HG02763 (cell line): Measurements from ENCODE around the gene CYP26A1.
"Not testable (repeated sequence)": the region's sequence is repeated elsewhere in the genome, so short reads cannot be mapped to it uniquely, and the experiment has no call there.

ENCODE experiments used
- ATAC-seq: cut with Tn5 transposase; IDR thresholded peaks from one replicate; pipeline ENCODE4 v1.9.1; 2021; ENCODE audit warnings: mild to moderate bottlenecking, moderate library complexity; ENCODE audit not compliant: unreplicated experiment

CYP26A1 gene

DNA sequence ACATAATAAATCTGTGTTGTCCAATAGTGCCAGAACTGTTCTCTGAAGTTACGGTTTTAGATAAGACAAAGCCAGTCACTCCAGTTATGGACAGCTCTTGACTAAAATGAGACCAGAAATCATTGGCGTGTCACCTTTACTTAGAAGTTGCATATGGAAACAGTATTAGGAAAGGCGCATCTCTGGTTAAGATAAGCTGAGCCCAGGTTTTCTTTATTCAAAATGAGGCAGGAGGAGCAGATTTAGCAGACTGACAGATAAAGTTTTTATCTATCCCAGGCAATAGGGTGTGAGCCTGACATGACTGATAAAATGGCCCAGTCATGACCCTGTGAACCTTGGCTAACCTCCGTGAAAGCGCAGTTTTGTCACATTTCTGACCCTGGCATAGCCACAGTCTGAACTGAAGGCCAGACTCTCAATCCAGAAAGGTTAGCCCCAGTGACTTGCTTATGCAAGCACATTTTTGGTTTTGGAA lies 4.2 kb downstream of the CYP26A1 start:
- no peak for ATAC-seq

GRCh38 chr10:93079663-93080349 lies 6.1 kb downstream of the CYP26A1 start:
- ATAC-seq, result no peak

DNA sequence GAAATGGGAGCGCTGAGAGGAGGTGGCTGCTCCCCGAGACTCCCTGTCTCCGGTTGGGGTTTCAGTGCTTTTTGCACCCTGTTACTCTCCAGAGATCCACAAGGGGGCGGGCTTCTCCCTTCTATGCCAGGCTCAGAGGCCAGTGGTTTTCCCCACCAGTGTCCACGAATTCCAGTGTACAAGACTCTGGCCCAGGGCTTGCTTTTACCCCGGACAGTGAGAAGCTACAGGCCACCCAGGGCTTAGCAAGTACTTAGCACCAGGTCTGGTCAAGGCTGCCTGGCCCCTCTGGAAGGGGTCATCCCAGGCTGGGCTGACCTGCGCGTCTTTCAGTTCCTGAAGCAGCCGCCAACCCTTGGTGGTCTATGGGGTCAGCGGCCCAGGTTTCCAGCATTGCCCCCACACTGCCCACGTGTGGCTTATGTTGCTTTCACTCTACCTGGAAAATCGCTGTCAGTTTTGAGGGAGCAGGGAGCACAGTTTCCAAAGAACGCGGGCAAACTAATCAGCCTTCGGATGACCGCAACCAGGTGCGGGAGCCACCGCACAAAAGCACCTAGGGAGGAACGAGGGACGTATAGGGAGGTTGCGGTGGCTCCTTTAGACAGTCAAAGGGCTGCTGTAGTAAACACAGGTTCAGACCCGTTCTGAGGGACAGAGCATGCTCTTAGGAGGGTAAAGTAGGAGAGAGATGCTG lies 6.8 kb downstream of the CYP26A1 start:
- no peak for ATAC-seq

- ATAC-seq, result no peak
Observed at GRCh38 chr10:93081318-93081717, 7.6 kb downstream of the CYP26A1 start.

GRCh38 chr10:93081834-93082233 lies 8.1 kb downstream of the CYP26A1 start:
- no peak for ATAC-seq

DNA sequence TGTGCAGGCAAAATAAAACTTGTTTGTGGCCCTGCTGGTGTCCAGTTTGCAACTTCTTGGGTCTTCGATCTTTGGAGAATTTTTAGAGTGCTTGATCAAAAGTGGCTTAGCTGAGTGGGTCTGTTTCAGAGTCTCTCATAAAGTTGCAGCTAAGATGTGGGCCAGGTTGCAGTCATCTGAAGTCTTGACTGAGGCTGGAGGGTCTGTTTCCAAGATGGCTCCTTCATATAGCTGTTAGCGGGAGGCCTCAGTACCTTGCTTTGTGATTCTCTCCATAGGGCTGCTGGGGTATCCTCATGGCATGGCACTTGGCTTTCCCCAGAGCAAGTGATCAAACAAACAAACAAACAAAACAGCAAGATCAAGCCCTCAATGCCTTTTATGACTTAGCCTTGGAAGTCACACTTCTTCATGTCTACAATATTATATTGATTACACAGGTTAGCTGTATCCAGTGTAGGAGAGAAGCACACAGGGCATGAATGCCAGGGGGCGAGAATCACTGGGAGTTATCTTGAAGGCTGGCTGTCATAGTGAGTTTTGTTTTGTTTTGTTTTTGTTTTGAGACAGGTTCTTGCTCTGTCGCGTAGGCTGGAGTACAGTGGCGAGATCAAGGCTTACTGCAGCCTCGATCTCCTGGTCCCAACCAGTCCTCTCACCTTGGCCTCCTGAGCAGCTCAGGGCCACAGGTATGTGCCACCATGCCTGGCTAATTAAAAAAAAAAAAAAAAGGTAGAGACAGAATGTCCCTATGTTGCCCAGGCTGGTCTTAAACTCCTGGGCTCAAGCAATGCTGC lies 10.2 kb downstream of the CYP26A1 start:
- no peak for ATAC-seq

DNA sequence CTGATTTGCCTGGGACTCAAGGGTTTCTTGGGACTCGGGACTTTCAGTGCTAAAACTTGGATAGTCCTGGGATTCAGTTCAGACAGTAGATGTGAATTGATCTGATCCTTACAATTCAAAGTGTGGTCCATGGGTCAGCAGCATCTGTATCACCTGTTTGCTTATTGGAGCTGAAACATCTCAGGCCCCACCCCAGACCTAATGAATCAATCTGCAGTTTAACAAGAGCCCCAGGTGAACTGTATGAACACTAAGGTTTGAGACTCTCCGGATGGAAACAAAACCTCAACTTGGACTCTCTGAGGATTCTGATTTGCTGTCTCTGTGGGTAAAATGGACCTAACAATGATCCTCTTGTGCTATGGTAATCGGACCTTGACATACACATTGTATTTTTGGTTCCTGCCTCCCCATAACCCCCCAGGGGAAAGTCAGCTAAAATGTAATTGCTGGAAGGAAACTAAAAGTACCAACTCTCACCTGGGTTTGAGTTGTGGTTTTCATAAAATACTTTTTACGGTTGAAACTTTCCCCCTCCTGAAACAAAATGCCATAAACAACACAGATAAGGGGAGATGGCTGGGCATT lies 11.7 kb downstream of the CYP26A1 start:
- ATAC-seq, result no peak

GRCh38 chr10:93086289-93086688 lies 12.6 kb downstream of the CYP26A1 start:
- ATAC-seq, result no peak

GRCh38 chr10:93087846-93088245 lies 14.2 kb downstream of the CYP26A1 start:
- ATAC-seq, result no peak

- no peak for ATAC-seq
Observed at GRCh38 chr10:93088466-93088865, 14.8 kb downstream of the CYP26A1 start.

- no peak for ATAC-seq
Observed at GRCh38 chr10:93090619-93091018, 16.9 kb downstream of the CYP26A1 start.

GRCh38 chr10:93091960-93092359 lies 18.3 kb downstream of the CYP26A1 start:
- no peak for ATAC-seq

DNA sequence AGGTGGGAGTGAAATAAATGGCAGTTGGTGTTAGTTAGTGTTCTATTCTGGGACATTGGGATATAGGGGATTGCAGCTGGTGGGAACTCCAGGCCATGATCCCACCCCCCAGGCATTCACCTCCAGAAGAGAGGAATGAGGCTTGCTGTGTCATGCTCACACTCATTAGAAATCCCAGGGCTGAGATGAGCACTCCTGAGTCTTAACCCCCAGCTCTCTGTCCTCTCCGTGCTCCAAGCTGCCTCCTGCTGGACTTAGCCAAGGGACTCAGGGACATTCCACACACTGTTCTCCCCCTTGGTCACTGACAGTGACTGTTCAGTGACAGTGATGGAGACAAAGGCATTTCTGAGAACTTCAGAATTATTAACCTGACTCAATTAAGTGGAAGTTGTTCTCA lies 21.5 kb downstream of the CYP26A1 start:
- no peak for ATAC-seq

DNA sequence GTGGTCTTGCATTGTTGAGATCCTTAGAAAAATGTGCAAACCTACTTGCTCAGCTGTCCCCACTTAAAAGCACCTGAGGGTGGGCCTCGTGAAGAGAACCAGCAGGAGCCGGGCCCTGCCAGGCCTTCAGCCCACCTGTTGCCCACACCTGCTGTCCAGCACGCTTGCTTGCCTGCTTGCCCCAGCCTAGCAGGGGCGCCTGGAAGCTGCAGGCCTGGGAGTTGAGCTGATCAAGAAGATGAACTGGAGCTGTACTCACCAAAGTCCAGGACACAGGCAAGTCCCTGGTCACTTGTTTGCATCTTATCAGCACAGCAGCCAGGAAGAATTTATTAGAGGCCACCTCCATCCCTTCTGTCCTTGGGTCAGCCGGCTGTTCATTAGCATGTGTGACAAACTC lies 23.2 kb downstream of the CYP26A1 start:
- no peak for ATAC-seq

- no peak for ATAC-seq
Observed at GRCh38 chr10:93097386-93097785, 23.7 kb downstream of the CYP26A1 start.

DNA sequence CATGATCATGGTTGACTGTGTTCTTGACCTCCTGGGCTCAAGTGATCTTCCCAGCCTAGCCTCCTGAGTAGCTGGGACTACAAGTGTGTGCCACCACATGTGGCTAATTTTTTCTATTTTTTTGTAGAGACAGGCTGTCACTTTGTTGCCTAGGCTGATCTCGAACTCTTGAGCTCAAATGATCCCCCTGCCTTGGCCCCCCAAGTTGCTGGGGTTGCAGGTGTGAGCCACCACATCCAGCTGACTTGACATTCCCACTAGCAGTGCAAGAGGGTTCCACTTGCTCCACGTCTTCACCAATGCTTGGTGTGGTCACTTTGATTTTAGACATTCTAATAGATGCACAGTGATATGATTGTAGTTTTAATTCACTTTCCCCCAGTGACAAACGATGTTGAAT lies 25.1 kb downstream of the CYP26A1 start:
- no peak for ATAC-seq

- no peak for ATAC-seq
Observed at GRCh38 chr10:93099670-93100069, 26.0 kb downstream of the CYP26A1 start.

GRCh38 chr10:93101148-93101547 lies 27.5 kb downstream of the CYP26A1 start:
- not testable (repeated sequence) for ATAC-seq

DNA sequence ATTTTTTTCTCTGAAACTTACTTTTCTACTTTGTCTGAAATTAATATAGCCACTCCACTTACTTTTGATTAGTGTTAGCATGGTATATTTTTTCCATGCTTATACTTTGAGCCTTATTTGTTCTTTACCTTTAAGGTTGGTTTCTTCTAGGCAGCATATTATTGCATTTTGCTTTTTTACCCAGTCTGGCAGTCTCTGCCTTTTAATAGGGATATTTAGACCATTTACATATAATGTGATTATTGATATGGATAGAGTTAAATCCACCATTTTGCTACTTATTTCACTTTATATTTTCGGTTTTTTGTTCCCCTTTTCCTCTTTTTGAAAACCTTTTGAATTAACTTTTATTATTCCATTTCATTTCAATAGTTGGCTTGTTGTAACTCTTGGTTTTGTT lies 30.3 kb downstream of the CYP26A1 start:
- ATAC-seq, result no peak

DNA sequence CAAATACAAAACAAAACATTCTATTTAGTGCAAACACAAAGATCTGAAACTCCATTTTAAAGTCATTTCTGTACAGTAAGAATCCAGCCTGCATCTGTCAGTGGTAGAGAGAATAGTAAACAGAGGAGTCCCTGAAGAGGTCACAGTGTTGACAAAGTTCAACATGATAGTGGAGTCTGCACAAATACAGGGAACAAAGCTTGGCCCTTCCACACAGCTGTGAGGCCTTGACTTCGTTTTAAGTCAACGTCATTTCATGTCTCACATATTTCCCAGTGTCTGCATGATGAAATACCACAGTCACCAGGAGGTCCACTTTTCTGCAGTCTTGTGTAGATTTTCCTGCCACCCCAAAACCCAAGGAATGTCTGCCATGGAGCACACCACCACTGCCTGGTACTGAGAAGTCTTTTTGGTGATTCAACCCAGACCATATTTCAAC lies 33.0 kb downstream of the CYP26A1 start:
- ATAC-seq, result no peak

DNA sequence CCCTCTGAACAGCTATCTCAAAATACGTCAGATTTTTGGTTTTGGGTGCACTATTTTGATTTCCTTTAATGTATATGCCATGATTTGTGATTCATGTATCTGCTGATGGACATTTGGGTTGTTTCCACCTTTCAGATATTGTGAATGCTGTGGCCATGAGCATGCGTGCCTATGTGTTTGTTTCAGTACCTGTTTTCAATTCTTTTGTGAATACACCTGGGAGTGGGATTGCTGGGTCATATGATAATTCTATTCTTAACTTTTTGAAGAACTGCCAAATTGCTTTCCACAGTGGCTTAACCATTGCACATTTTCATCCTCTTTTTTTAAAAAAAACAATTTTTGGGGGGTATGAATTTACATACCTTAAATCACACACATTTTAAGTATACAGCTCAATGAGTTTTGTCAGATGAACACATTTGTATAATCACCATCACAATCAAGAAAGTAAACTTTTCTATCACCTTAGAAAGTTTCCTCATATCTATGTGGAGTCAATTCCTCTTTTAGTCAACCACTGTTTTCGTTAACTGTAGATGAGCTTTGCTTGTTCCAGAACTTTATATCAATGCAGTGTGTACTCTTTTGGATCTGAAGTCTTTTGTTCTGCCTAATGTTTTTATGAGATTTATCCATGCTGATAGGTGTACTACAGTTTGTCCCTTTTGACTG lies 36.9 kb downstream of the CYP26A1 start:
- ATAC-seq, result peak; percentile 72
